Ishikawa (cell line): ENCODE data around the gene PHKA2.

Experiments
- CEBPB ChIP-seq: IDR thresholded peaks from 2 replicates; pipeline ENCODE4 v1.6.1; 2012
- CREB1 ChIP-seq: IDR thresholded peaks from 2 replicates; pipeline ENCODE4 v1.6.1; 2012; ENCODE audit warnings: low read depth
- EGR1 ChIP-seq: IDR thresholded peaks from 2 replicates; pipeline ENCODE4 v1.6.1; 2012
- EP300 ChIP-seq: IDR thresholded peaks from 2 replicates; pipeline ENCODE4 v1.6.1; 2012; ENCODE audit warnings: borderline replicate concordance
- FOXM1 ChIP-seq: IDR thresholded peaks from 2 replicates; pipeline ENCODE4 v1.6.1; 2012; ENCODE audit warnings: low read depth, borderline replicate concordance
- MAX ChIP-seq: IDR thresholded peaks from 2 replicates; pipeline ENCODE4 v1.6.1; 2012
- NFIC ChIP-seq: IDR thresholded peaks from 2 replicates; pipeline ENCODE4 v1.6.1; 2012
- RAD21 ChIP-seq: IDR thresholded peaks from 2 replicates; pipeline ENCODE4 v1.6.1; 2012; ENCODE audit warnings: low read depth
- REST ChIP-seq: IDR thresholded peaks from 2 replicates; pipeline ENCODE4 v1.6.1; 2012; ENCODE audit warnings: low read depth, mild to moderate bottlenecking
- TAF1 ChIP-seq: IDR thresholded peaks from 2 replicates; pipeline ENCODE4 v1.6.1; 2012; ENCODE audit warnings: low read depth, mild to moderate bottlenecking
- TCF12 ChIP-seq: IDR thresholded peaks from 2 replicates; pipeline ENCODE4 v1.6.1; 2012; ENCODE audit warnings: low read depth
- TEAD4 ChIP-seq: IDR thresholded peaks from 2 replicates; pipeline ENCODE4 v1.6.1; 2012
- USF1 ChIP-seq: IDR thresholded peaks from 2 replicates; pipeline ENCODE4 v1.6.1; 2012
- YY1 ChIP-seq: IDR thresholded peaks from 2 replicates; pipeline ENCODE4 v1.6.1; 2012; ENCODE audit warnings: low read depth

The PHKA2 gene

GRCh38 chrX:18897611-18898010, 86.3 kb downstream of the PHKA2 start:
- TF ChIP-seq REST: no peak

- TF ChIP-seq NFIC (no peak), CREB1 (no peak), FOXM1 (no peak), REST (no peak), CEBPB (no peak), TAF1 (no peak), RAD21 (no peak), TCF12 (no peak), YY1 (no peak)
Measured at GRCh38 chrX:18896680-18897544, 87.0 kb downstream of the PHKA2 start.

- TF ChIP-seq USF1 (no peak), YY1 (no peak), EGR1 (no peak), NFIC (no peak), TEAD4 (no peak), RAD21 (no peak), FOXM1 (no peak), CEBPB (no peak)
Measured at GRCh38 chrX:18895189-18895951, 88.5 kb downstream of the PHKA2 start.

- TF ChIP-seq REST (peak; percentile 42; the same call in 1 of the 2 replicates), TEAD4 (no peak)
Measured at GRCh38 chrX:18894156-18894555, 89.8 kb downstream of the PHKA2 start.

- no peak for TF ChIP-seq TCF12
- no peak for TF ChIP-seq TEAD4
- no peak for TF ChIP-seq EP300
- TF ChIP-seq YY1: no peak
- TF ChIP-seq NFIC: no peak
- TF ChIP-seq CEBPB: no peak
- TF ChIP-seq RAD21: no peak
- TF ChIP-seq EGR1: no peak
- no peak for TF ChIP-seq USF1
- no peak for TF ChIP-seq MAX
Measured at GRCh38 chrX:18893536-18893935, 90.4 kb downstream of the PHKA2 start.
